Epithelial cell of esophagus (primary cell): ENCODE results near the gene DGKG.

ENCODE experiments used
- DNase-seq: peaks from one replicate; pipeline ENCODE4 v3.0.0; 2010; ENCODE audit warnings: low read depth
- H3K4me3 ChIP-seq: 2 replicates; pipeline ENCODE4 v1.5.1; 2011; ENCODE audit warnings: mild to moderate bottlenecking, low read length, control low read depth
- TF ChIP-seq, protein P1 (sequence below): IDR thresholded peaks from 2 replicates; pipeline ENCODE4 v1.5.1; 2011; ENCODE audit warnings: low read depth, mild to moderate bottlenecking, low read length, control low read depth, inconsistent platforms; ENCODE audit not compliant: insufficient read depth; ENCODE audit errors: missing control alignments

DGKG gene

GRCh38 chr3:186187401-186188275 is 174.4 kb downstream of the DGKG start:
- DNase-seq: no peak
- TF ChIP-seq, protein P1, sequence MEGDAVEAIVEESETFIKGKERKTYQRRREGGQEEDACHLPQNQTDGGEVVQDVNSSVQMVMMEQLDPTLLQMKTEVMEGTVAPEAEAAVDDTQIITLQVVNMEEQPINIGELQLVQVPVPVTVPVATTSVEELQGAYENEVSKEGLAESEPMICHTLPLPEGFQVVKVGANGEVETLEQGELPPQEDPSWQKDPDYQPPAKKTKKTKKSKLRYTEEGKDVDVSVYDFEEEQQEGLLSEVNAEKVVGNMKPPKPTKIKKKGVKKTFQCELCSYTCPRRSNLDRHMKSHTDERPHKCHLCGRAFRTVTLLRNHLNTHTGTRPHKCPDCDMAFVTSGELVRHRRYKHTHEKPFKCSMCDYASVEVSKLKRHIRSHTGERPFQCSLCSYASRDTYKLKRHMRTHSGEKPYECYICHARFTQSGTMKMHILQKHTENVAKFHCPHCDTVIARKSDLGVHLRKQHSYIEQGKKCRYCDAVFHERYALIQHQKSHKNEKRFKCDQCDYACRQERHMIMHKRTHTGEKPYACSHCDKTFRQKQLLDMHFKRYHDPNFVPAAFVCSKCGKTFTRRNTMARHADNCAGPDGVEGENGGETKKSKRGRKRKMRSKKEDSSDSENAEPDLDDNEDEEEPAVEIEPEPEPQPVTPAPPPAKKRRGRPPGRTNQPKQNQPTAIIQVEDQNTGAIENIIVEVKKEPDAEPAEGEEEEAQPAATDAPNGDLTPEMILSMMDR: no peak
- no peak overlapping the region for H3K4me3 ChIP-seq

- H3K4me3 ChIP-seq: no peak overlapping the region
- no peak for DNase-seq
- TF ChIP-seq, protein P1: no peak
Measured at GRCh38 chr3:186185194-186185787, 176.7 kb downstream of the DGKG start.

DNA sequence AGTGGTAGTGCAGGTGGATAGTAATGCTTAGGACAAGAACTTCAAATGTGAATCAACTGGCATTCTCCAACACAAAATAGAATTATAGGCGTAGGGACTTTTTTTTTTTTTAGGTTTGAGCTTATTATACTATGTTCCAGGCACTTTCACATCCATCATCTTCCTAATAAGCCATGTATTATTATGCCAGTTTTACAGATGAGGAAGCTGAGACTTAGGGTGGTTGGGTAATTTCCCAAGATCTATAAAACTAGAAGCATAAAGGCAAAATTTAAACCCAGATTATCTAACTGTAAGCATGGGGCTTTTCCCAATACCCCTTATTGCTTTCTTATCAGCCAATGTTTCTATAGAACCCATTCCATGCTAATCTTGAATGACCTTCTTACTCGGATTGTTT is 178.0 kb downstream of the DGKG start:
- DNase-seq: no peak

GRCh38 chr3:186182850-186183249 is 179.2 kb downstream of the DGKG start:
- no peak for DNase-seq
- TF ChIP-seq, protein P1: no peak
- no peak overlapping the region for H3K4me3 ChIP-seq

More for the DNA sequence above, 178.0 kb downstream of the DGKG start:
- TF ChIP-seq, protein P1: no peak
- H3K4me3 ChIP-seq: no peak overlapping the region

DNA sequence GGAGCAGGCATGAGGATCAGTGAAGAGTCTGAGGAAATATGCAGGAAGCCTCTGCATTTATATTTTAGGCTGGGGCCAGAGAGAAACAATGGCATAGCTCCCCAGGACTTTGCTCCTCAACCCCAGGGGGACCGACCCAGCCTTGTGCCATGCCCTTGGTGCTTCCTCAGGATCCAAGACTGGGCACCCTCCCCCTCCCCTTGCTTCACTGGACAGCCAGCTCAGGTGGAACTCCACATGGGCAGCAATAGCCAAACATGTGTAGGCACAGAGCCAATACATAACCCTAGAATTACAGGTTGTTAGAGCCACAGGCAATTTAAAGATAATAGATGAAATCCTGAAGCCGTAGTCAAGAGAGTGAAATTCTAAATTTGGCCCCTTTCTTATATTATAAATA is 180.1 kb downstream of the DGKG start:
- DNase-seq: no peak
- TF ChIP-seq, protein P1: no peak
- no peak overlapping the region for H3K4me3 ChIP-seq

- H3K4me3 ChIP-seq: no peak overlapping the region
- TF ChIP-seq, protein P1: no peak
- DNase-seq: no peak
Measured at GRCh38 chr3:186180891-186181481, 181.0 kb downstream of the DGKG start.
